ENCODE data around the gene SAFB2. TPM values are rescaled to one million over a fixed set of nuclear protein-coding genes. Genes with fewer than 3 reads are reported as not detected.

SAFB2 gene
- total and polyA plus RNA-seq, 8 donors, result 35.0 to 112 (median 44.2) TPM

GRCh38 chr19:5572556-5573286, 49.9 kb downstream of the SAFB2 start:
- DNase-seq (peak in 1 of 6 donors; percentile 22), ATAC-seq (no peak), FAIRE-seq (no peak)
- H3K9me3 ChIP-seq, result no peaks in the 10 kb centered on the region
- no peaks in the 10 kb centered on the region for H3K27me3 ChIP-seq
- no peak overlapping the region for H3K4me3 ChIP-seq
- intact Hi-C loops (cut with DNase I), result no loop called here
- TF ChIP-seq CTCF (IDR thresholded peaks at IDR 0.05), result no peak
- no peaks in the 10 kb centered on the region for H3K4me1 ChIP-seq
- no peaks in the 10 kb centered on the region for H3K36me3 ChIP-seq
- H3K27ac ChIP-seq, result no peak overlapping the region
- 73 to 79% methylated on average over 14 of the region's 14 CpGs for WGBS, 2 donors

- FAIRE-seq, result no peak
- intact Hi-C loops (cut with DNase I), result no loop called here
- DNase-seq, result no peak
Measured at GRCh38 chr19:5571777-5572176, 50.8 kb downstream of the SAFB2 start.

GRCh38 chr19:5567970-5568407, 54.6 kb downstream of the SAFB2 start:
- peaks cover 0 to 4% (median 0%) of the 10 kb centered on the region in 4 donors for H3K27me3 ChIP-seq
- 19 to 36% methylated on average over 17 to 40 of the region's 40 CpGs for WGBS, 2 donors

More at GRCh38 chr19:5571777-5572176, 50.8 kb downstream of the SAFB2 start:
- WGBS, 2 donors, result 97 to 99% methylated on average over 3 of the region's 3 CpGs
- H3K27me3 ChIP-seq, result peaks cover 0 to 4% (median 0%) of the 10 kb centered on the region in 4 donors
- H3K4me3 ChIP-seq, result no peak overlapping the region
- H3K27ac ChIP-seq, result no peak overlapping the region
- TF ChIP-seq CTCF (IDR thresholded peaks at IDR 0.05), result no peak
- H3K4me1 ChIP-seq, result no peaks in the 10 kb centered on the region
- H3K36me3 ChIP-seq, result no peaks in the 10 kb centered on the region
- ATAC-seq, result no peak
- H3K9me3 ChIP-seq, result no peaks in the 10 kb centered on the region

GRCh38 chr19:5567360-5567969, 55.1 kb downstream of the SAFB2 start, which contains the start of gene TINCR:
TINCR (minus strand) TSS chr19:5567953.
- DNase-seq, result no peak
- Histone ChIP-seq H3K4me1 (no peaks in the 10 kb centered on the region), H3K27me3 (peaks cover 0 to 4% (median 0%) of the 10 kb centered on the region in 4 donors), H3K4me3 (peak within 1 kb of the TSS in 2 of 4 donors; percentile 2 to 30), H3K27ac (no peak within 1 kb of the TSS), H3K36me3 (no peaks in the 10 kb centered on the region), H3K9me3 (no peaks in the 10 kb centered on the region)
- 8 to 10% methylated on average over 50 to 63 of the region's 63 CpGs for WGBS, 2 donors
- FAIRE-seq, result no peak
- intact Hi-C loops (cut with DNase I), result no loop called here
- no peak for TF ChIP-seq CTCF (IDR thresholded peaks at IDR 0.05)
- ATAC-seq, result peak in 1 of 4 donors; percentile 36

More at GRCh38 chr19:5567970-5568407, 54.6 kb downstream of the SAFB2 start:
- intact Hi-C loops (cut with DNase I), result no loop called here
- H3K36me3 ChIP-seq, result no peaks in the 10 kb centered on the region
- H3K9me3 ChIP-seq, result no peaks in the 10 kb centered on the region
- no peaks in the 10 kb centered on the region for H3K4me1 ChIP-seq
- H3K27ac ChIP-seq, result no peak overlapping the region
- ATAC-seq (peak in 2 of 4 donors; percentile 46 to 48), DNase-seq (no peak), FAIRE-seq (no peak)
- TF ChIP-seq CTCF (IDR thresholded peaks at IDR 0.05), result no peak
- peak overlapping the region in 2 of 4 donors; percentile 2 to 30 for H3K4me3 ChIP-seq

All from pancreas (tissue), 10 donors.